GM21390 (cell line): ENCODE results near the gene SLC7A14.
A peak's percentile ranks its signal among the peaks of the same experiment; 100 is the strongest.

Experiments used
- ATAC-seq: cut with Tn5 transposase; IDR thresholded peaks from one replicate; pipeline ENCODE4 v1.9.1; 2021; ENCODE audit not compliant: unreplicated experiment

Gene SLC7A14

DNA sequence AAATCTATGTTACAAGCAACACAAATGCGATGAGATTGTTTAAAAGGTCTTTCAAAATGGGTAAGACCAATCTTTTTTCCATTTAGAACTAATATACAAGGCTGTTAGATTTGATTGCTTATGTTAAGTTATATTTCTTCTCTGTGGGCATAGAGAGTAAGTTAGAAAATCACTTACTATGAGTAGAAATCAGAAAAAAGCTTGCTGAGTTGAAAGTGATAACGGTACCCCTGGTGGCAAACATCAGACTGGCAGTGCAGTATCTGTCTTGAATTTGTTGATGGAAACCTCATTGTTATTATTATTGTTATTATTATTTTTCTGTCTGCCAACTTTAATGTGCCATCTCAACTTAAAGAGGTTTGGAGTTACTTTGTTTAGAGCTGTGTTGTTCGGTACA is 154.8 kb downstream of the SLC7A14 start:
- ATAC-seq = no peak

GRCh38 chr3:170429050-170429449 is 156.8 kb downstream of the SLC7A14 start:
- ATAC-seq = peak; percentile 53

- no peak for ATAC-seq
Measured at GRCh38 chr3:170428095-170428494, 157.8 kb downstream of the SLC7A14 start.

- ATAC-seq = no peak
Measured at GRCh38 chr3:170426240-170426797, 159.6 kb downstream of the SLC7A14 start.

DNA sequence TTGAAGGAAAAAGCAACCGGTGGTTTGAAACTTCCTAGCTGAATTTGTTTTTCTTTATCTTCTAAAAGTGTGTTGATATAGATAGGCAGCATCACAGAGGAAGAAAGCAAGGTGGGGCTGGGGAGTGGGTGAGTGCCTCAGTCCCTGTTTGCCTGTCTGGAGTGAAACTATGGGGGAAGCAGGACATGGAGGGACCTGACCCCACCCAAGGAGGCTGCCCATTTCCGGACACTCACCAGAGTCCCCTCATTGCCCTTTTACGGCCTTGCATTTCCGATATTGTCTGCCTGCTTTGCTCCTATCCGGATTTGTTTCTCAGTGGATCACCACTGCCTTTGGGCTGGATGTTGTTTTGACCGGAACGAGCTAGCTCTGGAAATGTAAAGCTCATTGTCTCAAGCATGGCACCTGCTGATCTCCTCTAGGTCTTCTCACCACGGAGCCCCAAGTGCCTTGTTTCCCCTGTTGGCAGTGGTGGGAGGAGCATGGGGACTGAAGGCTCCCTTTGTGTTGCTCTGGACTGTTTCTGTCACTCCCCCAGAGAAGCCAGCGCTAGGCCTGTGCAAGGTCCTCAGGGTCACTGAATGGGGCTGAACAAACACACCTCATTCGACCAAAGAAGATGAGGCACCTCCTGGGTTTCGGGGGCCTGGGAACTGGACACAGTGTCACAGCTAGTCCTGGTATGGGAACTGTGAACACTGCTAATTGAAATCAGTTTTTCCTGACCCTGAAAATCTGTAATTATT is 160.2 kb downstream of the SLC7A14 start:
- ATAC-seq = no peak

DNA sequence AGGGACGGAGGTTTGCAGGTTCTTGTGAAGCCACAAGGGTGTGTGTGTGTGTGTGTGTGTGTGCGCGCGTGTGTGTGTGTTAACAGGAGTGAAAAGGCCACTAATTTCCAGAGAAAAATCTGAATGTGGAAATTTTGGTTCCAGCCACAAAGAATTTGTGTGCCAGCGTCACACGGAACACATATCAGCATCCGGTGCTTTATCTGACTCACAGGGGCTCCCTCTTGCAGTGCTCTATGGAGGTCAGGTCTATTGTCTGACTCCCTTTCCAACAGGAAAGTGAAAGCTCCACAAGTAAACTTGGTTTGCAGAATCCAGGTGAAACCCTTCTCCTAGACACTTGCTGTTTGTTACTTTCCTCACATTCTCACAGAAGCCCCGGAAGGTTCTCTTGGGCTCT is 161.0 kb downstream of the SLC7A14 start:
- no peak for ATAC-seq

DNA sequence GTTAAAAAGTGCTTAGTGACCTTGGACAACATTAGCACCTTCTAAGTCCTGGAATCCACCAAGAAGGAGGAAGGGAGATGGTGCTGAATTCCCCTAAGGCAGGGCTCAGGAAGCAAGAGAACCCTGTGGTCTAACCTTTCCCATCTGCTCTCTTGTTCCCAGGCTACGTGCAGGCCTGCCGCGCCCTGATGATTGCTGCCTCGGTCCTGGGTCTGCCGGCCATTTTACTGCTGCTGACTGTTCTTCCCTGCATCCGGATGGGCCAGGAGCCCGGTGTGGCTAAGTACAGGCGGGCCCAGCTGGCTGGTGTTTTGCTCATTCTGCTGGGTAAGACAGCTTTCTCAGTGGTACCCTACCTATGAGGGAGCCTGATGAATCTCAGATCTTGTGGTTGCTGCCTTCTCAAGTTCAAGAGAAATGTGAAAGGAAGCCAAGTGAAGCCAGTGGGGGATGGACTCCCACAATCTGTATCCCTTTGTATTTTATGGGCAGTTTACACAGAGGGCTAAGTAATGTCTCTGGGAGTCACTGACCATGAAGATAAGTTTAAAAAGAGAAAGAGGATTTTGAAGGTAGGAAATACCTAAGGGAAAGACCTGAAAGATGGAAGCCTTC is 162.8 kb downstream of the SLC7A14 start:
- ATAC-seq = no peak

DNA sequence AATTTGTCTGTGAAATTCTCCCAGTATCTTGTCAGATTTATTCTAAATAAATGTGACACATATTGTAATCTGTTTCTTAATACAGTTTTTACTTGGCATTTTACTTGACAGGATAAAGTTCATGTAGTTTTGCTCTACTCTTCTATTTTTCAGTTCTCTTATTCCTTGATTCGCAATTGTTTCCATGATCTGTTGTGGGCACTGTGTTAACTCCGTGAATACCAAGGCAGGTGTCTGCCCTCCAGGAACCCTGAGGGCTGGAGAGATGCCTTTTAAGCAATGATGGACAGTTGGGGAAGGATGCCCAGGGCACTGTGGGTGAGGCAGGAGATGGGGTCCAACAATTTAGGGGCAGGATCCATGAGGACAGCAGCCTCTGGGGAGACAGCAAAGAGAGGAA is 164.1 kb downstream of the SLC7A14 start:
- ATAC-seq = no peak

- ATAC-seq = no peak
Measured at GRCh38 chr3:170421111-170421641, 164.7 kb downstream of the SLC7A14 start.

GRCh38 chr3:170420307-170420821 is 165.5 kb downstream of the SLC7A14 start:
- ATAC-seq = no peak

- no peak for ATAC-seq
Measured at GRCh38 chr3:170419557-170420087, 166.3 kb downstream of the SLC7A14 start.

GRCh38 chr3:170418422-170419398 is 167.2 kb downstream of the SLC7A14 start, which contains the start of gene CLDN11:
Gene CLDN11 (plus strand): TSS chr3:170418868. CDS start chr3:170419067, 199 bp downstream.
- no peak for ATAC-seq

DNA sequence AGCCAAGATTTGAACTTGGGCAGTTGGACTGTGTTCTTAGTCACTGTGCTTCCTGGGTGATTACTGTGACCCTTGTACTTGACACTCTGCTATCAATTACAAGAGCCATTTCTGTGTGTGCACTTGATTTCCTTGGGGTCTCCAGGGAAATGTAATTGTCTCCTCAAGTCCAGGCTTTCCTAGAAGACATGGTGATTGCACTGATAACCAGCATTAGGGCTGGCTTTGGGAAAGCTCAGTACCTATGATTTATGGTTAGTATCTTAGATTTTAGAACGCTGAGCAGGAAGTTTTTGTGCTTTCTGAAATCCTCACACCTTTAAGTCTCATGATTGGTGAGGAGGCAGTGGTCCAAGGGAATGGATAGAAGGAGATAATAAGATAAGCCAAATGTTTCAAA is 168.8 kb downstream of the SLC7A14 start:
- ATAC-seq = no peak

DNA sequence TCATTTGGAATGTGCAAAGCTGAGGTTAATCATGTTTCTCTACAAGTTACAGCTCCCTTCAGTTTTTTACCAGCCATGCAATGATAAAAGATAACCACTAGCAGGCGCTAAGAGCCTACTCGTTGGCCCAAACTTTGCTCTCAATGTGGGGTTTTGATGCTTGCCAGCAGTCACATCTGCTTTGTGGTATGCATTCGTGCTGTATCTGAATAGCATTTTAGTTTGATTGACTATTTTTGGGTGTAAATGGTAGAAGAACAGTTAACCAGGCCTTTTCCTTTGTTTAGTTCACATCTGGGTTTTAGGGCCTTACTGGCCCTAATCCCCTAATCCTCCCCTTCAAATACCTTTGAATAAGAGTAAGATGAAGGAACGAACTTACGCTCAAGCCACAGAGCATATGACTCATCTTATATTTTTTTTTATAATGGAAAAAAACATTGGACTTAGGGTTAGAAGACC is 171.6 kb downstream of the SLC7A14 start:
- peak; percentile 65 for ATAC-seq

GRCh38 chr3:170413291-170413690 is 172.6 kb downstream of the SLC7A14 start:
- ATAC-seq = no peak

- ATAC-seq = no peak
Measured at GRCh38 chr3:170410428-170411029, 175.3 kb downstream of the SLC7A14 start.
